Measurements from ENCODE around the gene RBM38.
"Not testable (repeated sequence)": the region's sequence is repeated elsewhere in the genome, so short reads cannot be mapped to it uniquely, and the experiment has no call there.

The RBM38 gene

DNA sequence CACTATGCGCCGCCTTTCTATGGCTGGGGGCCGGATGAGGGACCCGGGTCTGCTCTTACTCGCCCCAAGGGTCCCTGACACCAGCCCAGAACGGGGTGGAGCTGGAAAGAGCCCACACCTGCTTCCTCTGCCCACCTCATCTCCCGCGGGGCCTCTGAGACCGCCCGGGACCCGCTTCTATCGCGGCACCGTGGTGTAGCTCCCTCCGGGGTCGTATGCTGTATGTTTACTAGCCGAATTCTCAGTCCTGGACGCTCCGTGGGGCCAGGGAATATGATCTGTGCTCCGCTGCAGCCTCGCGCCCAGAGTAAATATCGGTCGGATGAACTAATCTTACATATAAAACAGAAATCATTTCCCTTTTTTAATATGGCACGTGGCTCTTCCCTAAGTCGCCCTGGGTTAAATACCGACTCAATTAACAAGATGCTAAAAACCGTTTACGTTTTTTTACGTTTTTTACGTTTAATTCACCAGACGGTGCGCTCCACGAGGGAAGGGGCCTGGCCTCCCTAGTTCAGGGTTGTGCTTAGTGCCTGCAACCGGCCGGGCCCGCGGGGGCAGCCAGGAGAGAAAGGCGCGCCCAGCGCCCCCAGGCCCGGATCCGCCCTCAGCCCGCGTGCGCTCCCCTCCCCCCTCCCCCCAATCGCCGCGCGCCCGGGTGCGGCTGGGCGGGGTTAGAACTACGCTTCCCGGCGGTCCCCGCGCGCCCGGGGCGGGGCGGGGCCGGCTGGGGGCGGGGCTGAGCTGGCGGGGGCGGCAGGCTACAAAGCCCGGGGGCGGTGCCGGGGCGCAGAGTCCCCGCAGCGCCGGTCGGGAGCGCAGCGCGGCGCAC lies at the start of gene RBM38:
RBM38 (plus strand) TSS at position 793 of the 835 bp plus-strand sequence. CDS start 186 bp downstream, outside the sequence.
- peak; percentile 70 for DNase-seq

DNA sequence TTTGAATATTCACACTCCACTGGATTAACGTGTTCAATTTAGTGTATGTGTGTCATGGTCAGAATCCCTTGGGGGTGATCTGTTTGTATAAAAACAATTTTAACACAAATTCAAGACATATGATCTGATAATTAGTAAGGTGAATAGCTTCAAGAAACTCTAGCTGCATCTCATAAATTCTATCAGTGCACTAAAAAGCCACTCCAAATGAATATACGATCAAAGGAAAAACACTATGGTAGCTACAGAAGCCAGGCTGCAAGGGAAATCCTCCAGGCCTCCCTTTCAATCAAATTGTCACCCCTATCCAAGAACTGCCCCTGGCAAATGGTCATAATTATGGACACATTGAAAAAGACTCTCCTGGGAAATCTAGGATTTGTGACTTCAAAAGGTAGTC lies 49.5 kb upstream of the RBM38 start:
- no peak for DNase-seq

DNA sequence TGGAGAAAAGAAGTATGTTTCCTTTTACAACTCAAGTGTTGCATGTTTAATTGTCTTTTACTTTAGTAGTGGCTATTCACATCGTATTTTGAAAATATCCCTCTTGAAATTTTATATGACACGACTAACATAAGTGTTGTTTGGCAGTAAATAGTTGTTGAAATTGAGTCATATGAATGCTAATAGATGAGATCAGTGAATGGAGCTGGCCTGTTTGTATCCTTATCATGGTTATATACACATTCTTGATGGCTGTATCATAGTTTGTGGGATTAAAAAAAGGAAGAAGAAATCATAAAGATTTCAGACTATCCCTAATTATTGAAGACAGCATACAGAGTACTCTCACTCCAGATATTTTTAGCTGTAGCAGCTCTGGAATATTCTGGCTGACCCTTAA lies 48.4 kb upstream of the RBM38 start:
- peak; percentile 50 for DNase-seq

DNA sequence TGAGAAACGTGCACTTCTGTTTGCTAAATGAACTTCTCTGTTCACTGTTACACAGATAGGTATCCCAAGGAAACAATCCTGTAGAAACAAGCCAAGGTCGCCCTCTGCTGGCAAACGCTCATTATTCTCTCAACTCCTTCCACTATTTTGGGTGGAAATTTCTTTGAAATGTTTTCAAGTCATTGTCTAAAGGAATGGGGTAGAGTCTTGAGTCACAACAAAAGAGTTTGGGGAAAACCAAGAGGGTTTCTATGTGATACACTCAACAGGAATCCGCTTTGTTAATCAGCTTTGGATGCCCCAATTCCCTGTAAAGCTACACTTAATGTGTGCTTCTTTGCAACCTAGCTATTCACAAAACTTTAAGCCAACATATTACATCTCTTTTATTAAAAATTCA lies 44.7 kb upstream of the RBM38 start:
- DNase-seq: peak; percentile 78

DNA sequence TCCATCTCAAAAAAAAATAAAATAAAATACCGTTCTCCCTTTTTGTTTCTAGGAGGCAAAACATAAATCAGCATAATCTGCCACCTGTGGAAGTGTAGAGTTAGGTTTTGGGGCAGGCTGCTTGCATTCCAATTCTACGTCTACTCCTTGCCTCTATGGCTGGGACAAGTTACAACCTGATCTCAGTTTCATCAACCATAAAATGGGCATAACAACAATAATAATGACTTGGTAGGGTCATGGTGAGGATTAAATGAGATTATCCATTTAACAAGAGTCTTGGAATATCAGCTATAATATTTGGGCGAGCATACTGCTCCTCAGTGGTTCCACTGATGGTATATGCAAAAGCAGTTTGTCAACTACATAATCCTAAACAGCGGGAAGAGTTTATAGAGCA lies 43.8 kb upstream of the RBM38 start:
- DNase-seq: no peak

DNA sequence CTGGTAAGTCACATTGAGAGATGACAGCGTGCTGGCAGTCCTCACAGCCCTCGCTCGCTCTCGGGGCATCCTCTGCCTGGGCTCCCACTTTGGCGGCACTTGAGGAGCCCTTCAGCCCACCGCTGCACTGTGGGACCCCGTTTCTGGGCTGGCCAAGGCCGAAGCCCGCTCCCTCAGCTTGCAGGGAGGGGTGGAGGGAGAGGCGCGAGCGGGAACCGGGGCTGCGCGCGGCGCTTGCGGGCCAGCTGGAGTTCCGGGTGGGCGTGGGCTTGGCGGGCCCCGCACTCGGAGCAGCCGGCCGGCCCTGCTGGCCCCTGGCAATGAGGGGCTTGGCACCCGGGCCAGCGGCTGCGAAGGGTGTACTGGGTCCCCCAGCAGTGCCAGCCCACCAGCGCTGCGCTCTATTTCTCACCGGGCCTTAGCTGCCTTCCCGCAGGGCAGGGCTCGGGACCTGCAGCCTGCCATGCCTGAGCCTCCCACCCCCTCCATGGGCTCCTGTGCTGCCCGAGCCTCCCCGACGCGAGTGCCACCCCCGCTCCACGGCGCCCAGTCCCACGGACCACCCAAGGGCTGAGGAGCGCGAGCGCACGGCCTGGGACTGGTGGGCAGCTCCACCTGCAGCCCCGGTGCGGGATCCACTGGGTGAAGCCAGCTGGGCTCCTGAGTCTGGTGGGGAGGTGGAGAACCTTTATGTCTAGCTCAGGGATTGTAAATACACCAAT lies 42.8 kb upstream of the RBM38 start:
- DNase-seq: not testable (repeated sequence)

DNA sequence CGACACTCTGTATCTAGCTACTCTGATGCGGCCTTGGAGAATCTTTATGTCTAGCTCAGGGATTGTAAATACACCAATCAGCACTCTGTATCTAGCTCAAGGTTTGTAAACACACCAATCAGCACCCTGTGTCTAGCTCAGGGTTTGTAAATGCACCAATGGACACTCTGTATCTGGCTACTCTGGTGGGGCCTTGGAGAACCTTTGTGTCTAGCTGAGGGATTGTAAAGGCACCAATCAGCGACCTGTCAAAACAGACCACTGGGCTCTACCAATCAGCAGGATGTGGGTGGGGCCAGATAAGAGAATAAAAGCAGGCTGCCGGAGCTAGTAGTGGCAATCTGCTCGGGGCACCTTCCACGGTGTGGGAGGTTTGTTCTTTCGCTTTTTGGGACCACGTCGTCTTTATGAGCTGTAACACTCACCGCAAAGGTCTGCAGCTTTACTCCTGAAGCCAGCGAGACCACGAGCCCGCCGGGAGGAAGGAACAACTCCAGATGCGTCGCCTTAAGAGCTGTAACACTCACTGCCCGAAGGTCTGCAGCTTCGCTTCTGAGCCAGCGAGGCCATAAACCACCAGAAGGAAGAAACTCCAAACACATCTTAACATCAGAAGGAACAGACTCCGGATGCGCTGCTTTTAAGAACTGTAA lies 42.1 kb upstream of the RBM38 start:
- DNase-seq: not testable (repeated sequence)

DNA sequence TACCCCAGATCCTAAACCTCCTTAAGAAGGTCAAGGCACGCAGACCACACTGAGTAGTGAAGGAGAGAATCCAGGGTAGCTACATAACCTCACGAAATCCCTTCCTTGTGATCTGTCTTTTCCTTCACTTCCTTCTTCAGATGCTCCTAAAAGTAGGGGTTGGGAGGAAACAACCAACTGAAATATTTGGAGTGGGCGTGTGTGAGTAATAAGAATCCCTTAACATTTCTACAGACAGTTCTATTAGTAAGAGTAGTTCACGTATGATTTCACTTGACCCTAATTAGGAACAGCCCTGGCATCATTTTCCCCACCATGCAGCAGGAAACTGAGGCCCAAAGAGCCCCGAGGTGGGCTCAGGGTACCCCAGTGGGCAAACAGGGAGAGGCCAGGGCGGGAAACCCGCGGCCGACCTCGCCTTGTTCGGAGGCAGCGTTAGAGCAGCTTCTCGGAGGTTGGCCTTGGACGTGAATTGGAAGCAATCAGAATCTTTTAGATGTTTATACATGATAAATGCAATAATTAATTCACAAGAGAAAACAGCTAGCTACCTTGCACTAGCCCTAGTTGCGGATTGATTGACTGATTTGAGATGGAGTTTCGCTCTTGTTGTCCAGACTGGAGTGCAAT lies 41.0 kb upstream of the RBM38 start:
- DNase-seq: peak; percentile 28

DNA sequence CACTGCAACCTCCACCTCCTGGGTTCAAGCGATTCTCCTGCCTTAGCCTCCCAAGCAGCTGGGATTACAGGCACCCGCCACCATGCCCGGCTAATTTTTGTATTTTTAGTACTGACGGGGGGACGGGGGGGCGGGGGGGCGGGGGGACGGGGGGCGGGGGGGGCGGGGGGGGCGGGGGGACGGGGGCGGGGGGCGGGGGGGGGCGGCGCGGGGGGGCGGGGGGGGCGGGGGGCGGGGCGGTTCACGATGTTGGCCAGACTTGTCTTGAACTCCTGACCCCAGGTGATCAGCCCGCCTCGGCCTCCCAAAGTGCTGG lies 40.5 kb upstream of the RBM38 start:
- DNase-seq: not testable (repeated sequence)

DNA sequence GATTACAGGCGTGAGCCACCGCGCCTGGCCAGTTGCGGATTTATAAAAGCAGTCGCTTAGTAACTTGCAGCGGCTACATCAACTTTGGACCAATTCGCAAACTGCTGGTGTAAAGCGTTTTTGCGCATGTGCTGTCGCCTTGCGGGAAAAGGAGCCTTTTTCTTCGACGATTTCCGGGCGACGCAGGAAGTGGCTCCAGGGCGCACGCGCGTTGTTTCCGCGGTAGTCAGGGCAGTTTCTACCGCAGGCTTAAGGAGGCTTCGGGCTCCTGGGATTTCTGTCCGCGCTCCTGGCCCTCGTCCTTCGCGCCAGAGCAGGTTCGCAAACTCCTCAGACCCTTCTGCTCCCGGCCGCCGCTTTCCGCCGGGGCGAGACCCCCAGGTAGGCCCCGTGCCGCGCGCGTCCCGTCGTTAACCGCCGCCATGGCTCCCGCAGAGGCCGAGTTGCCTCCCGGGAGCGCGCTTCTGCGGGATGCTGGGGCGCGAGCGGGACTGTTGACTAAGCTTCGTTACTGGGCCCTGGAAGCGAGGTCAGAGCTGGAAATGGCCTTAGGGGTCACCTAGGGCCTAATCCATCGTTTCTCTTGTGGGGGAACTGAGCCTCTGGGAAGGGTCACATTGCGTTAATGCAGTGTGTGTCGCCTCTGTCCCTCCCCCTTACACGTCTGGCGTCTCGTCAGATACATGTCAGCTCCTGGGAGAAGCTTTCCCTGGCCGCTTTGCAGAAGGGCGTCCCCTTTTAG lies 40.0 kb upstream of the RBM38 start, which contains the start of gene RAE1:
RAE1 (plus strand) TSS at position 214 of the 742 bp plus-strand sequence. CDS start 2,784 bp downstream, outside the sequence.
- peak; percentile 93 for DNase-seq

DNA sequence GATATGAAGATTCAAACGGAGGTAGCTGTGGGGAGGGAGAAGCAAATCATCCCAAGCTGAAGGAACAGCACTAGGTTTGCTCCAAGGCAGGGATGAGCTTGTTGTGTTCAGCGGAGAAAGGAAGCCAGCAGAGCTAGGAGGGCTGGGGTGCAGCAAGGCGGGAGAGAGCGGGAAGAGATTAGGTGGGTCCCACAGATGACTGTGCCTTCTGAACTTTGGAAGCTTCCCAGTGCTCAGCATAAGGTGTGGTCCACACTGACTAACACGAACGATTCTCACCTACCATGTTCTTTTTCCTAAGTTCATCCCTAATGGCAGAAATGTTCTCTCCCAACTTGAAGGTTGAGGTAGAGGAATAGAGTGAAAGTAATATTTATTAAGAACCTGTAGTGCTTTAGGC lies 38.9 kb upstream of the RBM38 start:
- DNase-seq: no peak

DNA sequence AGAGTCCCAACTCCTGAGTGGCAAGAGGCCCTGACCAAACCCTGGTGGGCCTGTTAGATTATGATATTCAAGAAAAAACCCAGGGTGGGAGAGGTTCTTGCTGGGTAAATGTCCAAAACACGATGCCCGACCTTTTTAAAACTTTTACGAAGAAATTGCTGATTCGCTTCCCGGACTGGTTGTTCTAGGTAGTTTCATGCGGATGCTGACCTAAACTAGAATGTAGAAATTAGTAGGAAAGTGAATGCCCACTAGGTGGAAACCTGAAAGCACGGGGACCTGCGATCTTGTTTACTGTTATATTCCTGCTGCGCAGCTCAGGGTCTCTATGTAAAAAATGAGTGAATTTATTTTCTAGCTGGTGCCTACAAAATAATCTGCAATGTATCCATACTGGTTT lies 37.8 kb upstream of the RBM38 start:
- DNase-seq: no peak

DNA sequence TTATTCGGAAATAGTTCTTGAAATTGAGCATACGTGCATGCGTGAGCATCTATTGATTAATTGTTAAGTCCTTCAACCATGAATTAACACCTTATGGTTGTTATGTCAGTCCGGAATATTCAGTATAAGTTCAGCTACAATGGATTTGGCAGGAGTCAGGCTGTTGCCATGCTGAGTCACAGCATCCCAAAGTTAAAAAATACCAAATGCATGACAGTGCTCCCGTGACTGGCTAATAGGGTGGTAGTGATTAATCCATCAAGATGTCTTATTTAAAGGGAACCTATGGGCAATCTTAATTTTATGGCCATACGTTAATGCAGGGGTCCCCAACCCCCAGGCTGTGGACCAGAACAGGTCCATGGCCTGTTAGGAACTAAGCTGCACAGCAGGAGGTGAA lies 29.7 kb upstream of the RBM38 start:
- peak; percentile 90 for DNase-seq

DNA sequence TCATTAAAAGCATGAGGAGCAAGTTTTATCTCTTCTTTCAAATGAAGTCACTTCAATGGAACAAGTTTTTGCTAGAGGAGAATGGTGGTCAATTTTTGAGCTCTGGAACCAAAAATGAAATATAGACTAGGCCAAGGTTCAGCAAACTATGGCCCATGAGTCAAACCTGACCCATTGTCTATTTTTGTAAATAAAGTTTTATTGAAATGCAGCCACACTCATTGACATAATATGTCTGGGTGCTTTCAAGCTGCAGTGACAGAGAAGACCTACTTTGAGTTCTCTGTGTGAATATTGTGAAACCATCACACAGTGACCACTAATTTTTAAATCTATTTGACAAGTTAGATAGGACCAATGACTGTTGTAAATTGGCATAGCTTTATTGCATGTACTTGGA lies 26.7 kb upstream of the RBM38 start:
- no peak for DNase-seq

DNA sequence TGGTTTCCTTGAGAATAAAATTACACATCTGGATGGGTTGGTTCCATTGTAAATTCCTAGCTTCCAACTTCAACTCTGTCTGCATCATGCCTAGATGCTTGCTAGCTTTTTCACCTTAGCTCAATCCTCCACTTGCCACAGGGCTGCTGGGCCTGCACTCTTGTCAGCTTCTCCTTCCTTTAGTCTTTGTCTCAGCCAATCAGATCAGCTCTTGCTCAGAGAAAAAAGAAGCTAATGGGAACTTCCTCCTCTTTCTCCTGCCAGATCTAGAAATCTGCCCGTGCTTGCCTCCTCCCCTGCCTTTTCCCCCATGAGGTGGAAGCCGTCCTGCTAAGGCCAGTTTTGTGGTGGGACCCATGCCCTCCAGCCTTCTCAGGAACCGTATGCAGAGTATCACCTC lies 21.6 kb upstream of the RBM38 start:
- no peak for DNase-seq

DNA sequence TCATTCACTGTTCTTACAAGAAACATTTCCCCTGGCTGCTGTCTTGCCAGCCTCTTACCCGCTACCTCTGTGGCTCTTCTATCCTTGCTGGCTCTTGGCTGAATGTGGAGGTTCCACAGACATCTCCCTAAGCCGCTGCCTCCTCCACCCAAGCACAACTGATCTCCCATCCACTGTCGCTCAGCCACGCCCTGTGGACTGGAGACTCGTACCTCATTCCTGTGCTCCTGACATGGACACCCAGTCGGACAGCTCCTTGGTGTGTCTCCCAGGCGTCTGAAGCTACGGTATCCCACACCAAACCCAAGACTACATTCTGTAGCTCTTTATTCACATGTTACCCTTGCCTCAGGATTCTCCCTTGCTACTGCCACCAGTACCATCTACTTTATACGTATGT lies 20.9 kb upstream of the RBM38 start:
- no peak for DNase-seq

DNA sequence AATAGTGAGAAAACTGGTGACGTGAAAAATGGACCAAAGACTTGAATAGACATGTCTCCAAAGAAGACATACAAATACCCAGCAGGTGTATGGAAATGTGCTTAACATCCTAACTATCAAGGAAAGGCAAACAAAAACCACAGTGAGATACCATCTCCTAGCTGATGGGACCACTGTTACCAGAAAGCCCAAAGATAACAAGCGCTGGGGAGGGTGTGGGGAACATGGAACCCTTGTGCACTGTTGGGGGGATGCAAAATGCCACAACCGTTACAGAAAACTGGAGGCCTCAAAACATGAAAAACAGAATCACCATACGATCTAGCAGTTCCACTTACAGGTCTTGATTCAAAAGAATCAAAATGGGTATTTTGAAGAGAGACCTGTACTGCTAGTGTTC lies 19.8 kb upstream of the RBM38 start:
- DNase-seq: no peak

DNA sequence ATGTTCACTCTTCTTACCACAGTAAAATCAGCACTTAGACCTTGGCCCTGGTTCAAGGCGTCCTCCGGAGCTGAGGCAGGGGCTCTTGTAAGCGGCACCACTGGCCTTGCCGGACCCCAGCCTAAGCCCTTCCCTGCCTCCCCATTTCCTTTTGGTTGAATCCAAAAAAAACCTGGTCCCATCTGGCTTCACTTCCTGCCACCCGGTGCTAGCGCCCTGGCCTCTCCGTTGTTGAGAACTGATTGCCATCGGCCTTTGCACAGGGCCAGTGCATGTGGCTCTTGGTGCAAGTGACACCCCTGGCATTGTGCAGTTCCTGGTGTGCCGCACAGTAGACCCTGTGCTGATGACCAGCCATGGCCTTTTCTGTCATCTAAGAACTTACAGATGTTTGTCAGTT lies 19.0 kb upstream of the RBM38 start:
- no peak for DNase-seq

DNA sequence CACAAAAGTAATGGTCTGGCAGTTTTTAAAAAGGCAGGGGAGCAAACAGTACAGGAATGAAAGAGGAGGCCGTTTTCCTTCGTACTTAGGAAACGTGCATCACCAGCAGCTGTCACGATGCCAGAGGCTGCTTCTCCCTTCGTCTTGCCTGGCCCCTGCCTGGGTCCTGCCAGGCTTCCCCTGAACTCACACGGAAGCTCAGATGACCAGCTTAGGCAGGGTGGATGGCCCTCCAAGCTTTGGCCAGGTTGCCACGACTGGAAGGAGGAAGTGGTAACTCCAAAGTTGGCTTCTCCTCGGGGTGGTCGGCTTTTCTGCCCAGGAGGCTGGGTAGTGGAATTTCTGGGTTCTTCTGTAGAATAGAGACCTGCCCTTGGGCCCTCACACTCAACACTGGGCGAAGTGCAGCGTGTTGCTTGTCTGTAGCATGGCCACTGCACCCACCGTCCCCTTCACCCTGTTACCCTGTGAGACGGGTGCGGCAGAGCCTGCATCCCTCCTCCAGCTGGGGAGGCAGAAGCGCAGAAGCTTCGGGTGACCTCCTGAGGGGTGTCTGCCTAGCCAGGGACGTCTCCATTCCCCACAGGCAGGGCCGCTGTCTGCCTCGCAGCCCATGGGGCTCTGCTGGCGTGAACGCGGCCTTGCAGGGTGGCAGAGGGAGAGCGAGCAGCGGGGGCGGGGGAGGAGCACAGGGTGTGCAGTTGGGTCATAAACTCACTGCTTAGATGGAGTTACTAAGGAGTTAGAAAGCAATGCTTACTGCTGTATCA lies 18.4 kb upstream of the RBM38 start:
- no peak for DNase-seq

DNA sequence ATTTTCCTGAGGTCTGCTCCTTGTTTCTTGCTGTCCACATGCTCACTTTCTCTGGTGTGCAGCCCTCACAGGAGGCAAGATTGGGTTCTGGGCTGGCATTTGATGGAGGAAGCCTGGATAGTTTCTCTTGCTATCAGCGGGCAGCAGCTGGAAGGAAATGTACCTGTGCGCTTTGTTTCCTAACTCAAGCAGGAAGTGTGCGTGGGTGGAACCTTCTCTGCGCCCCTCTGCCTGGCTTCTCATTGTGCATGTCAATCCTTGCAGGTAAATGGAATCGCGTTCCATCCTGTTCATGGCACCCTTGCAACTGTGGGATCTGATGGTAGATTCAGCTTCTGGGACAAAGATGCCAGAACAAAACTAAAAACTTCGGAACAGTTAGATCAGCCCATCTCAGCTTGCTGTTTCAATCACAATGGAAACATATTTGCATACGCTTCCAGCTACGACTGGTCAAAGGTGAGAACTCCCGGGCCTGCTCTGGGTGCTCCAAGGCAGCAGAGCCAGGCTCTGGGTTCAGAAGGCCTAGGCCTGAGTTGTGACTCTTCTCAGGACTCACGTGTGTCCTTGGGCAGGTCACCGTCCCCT lies 16.8 kb upstream of the RBM38 start:
- DNase-seq: no peak

DNA sequence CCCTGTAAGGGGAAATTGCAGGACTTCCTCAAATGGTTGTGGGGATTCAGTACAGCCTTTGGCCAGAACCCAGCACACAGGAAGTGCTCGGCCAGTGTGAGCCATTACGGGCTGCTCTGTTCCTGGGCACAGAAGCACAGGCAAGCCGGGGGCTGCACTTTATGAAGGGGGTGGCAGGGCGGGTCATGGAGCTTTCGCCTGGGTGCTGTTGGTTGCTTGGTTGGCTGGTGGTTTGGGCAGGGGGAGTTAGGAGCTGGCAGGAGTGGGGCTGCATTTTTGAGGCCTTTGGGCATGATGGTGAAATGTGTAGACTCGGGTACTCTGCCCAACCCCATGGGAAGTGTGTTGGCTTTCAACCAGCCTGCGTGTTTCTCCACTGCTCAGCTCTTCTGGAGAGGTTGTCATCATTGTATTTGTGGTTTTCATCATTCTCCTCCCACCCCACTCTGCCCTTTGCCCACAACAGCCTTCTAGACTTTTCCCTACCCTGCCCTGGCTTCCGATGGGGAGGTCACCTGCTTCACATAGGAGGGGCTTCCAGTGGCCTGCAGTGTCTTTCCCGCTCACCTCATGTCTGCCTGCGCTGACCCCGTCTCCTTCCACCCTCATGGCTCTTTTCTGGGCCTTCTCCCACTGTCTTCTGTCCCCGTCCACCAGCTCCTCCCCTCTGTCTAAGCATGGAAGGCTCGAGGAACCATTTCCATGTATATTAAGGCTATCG lies 16.1 kb upstream of the RBM38 start:
- no peak for DNase-seq
